Lower leg skin (tissue), 3 donors: ENCODE measurements around the gene HOMER2.

ENCODE experiments used
- POLR2A ChIP-seq, 2 donors: fragments of 450-650 bp; IDR thresholded peaks; one replicate each; pipeline ENCODE4 v1.6.1; 2016 to 2017; ENCODE audit warnings: antibody characterized with exemption in 2 of 2, mild to moderate bottlenecking in 1 of 2, moderate library complexity in 1 of 2
- TF ChIP-seq, protein P1 (sequence below), 3 donors: fragments of 450-650 bp; IDR thresholded peaks; one replicate each; pipeline ENCODE4 v1.5.1; 2016; ENCODE audit warnings: antibody characterized with exemption in 3 of 3, mild to moderate bottlenecking in 3 of 3, moderate library complexity in 2 of 3

DNA sequence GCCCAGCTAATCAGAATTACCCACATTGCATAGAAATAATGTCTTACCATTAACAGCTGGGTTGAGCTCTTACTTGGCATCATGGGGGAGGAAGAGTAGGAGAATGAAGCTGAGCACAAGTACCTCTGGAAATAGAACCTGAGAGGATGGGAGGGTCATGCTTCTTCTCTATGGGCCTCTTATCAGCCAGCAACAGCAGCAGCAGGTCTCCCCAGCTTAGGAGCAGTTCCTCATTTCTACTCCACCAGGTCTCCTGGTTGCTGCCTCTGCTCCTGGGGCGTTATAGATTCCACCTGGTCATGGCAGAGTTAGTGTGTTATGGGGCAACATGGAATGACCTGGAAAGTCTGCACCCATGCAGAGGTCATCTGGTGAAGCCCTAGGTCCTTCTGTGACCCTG is 150.0 kb downstream of the HOMER2 start:
- no peak for TF ChIP-seq POLR2A (IDR thresholded peaks at IDR 0.05)
- TF ChIP-seq, protein P1, sequence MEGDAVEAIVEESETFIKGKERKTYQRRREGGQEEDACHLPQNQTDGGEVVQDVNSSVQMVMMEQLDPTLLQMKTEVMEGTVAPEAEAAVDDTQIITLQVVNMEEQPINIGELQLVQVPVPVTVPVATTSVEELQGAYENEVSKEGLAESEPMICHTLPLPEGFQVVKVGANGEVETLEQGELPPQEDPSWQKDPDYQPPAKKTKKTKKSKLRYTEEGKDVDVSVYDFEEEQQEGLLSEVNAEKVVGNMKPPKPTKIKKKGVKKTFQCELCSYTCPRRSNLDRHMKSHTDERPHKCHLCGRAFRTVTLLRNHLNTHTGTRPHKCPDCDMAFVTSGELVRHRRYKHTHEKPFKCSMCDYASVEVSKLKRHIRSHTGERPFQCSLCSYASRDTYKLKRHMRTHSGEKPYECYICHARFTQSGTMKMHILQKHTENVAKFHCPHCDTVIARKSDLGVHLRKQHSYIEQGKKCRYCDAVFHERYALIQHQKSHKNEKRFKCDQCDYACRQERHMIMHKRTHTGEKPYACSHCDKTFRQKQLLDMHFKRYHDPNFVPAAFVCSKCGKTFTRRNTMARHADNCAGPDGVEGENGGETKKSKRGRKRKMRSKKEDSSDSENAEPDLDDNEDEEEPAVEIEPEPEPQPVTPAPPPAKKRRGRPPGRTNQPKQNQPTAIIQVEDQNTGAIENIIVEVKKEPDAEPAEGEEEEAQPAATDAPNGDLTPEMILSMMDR (IDR thresholded peaks at IDR 0.05), result no peak
